EH (cell line): Measurements from ENCODE around the gene DYNLRB1.
"Not testable (repeated sequence)": the region's sequence is repeated elsewhere in the genome, so short reads cannot be mapped to it uniquely, and the experiment has no call there.

ENCODE experiments used
- DNase-seq: peaks from one replicate; pipeline ENCODE4 v3.0.0-alpha.2; 2015; ENCODE audit warnings: low read depth

DYNLRB1 gene

DNA sequence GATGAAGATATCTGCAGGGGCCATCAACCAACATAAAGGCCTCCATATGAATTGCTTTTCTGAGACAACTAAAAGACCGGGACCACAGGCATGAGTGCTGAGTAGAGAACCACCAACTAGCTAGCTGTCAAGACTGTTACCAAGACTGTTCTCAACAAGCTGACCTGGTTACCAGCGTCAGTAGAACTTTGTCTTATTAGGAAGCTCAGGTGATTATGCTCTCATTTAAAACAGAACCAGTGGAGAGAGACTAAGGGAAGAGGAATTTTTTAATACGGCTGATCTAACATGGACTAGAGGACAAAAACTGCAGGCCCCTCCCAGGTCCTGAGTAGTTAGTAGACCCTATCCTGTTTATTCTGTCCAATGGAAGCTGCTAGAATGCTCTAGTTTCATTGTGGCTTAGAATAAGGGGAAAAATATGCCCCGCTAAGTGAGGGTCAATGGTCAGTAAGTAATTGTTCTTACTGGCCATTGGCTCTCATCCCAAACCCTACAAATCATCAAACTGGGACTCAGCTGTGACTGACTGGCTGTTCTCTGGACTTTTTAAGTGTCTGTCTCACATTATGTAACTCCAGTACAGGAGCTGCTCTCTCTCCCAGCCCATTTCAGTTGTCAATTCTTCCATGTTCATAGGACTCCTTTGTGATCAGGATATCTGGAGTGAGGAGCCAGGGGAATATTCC is 3.8 kb upstream of the DYNLRB1 start:
- DNase-seq, result peak; percentile 38

DNA sequence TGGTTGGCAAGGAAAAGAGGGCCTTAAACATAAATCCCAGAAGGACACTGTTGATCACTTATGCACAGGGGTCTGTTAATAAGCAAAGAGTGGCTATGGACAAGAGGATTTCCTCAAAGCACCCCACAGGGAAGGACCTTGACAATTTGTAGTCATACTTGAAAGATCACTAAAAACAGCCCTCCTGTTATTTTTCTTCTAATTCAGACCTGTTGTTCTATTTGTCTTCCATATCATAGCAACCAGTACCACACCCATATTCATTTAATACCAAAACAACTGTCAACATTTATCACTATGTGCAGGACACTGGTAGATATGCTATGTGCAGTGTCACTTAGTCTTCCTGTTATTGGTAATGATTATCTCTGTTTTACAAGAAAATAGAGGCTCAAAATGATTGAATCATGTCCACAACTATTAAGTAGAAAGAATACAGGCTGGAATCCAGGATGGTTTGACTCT is 3.2 kb upstream of the DYNLRB1 start:
- DNase-seq, result no peak

DNA sequence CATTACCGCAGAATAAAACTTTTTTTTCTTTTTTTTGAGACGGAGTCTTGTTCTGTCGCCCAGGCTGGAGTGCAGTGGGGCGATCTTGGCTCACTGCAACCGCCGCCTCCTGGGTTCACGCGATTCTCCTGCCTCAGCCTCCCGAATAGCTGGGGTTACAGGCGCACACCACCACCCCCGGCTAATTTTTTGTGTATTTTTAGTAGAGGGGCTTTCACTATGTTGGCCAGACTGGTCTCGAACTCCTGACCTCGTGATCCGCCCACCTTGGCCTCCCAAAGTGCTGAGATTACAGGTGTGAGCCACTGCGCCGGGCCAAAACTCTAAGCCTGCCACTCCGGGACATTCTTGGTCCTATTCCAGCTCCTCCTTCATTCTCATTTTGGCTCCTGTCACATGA is 2.2 kb upstream of the DYNLRB1 start:
- not testable (repeated sequence) for DNase-seq

DNA sequence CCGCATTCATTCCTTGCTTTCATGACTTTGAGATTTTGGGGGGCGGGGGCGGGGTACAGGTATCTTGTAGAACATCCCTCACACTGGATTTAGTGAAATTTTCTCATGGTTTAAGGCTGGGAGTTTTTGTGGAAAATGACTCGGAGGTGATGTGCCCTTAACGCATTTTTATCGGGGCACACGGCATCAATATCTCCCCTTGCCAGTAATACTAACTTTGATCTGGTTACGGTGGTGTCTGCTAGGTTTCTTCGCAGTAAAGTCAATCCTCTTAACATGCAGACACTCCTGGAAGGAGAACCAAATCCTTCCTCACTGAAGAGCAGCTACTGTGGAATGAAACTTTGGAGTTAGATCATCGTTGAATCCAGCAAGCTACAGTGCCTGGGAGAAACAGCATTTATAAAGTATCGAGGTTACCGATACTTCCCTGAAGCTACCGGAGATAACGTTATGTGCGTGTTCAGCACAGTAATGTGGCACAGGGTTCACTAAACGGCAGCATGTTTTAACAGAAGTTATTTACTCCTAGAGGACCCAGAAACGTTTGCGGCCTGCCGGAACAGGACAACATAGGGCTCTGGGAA is 1.2 kb upstream of the DYNLRB1 start:
- DNase-seq, result peak; percentile 28

DNA sequence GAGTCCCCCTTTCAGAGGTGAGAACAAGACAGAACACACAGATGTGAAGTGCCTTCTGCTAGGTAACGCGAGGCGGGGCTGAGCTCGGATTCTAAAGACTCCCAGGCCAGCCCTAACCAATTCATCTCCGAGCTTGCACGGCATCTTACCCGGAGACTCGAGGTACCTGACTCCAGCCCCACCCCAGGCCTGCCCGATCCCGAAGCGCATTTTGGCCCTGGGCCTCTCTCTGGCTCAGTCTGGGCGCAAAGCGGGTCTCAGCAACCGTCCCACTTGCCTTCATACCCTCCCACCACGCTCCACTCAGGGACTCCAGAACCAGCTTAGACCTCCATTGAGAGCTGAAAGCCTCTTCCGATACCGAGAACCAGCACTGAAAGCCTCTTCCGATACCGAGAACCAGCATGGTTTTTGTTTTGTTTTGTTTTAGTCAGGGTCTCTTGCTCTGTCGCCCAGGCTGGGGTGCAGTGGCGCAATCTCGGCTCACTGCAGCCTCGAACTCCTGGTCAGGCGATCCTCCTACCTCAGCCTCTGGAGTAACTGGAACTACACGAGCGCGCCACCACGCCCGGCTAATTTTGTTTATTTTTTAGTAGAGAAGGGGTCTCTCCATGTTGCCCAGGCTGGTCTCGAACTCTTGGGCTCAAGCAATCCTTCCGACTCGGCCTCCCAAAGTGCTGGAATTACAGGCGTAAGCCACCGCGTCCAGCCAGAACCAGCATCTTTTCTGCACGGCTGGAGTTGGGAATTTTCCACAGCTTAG is 557 bp upstream of the DYNLRB1 start:
- DNase-seq, result peak; percentile 48

DNA sequence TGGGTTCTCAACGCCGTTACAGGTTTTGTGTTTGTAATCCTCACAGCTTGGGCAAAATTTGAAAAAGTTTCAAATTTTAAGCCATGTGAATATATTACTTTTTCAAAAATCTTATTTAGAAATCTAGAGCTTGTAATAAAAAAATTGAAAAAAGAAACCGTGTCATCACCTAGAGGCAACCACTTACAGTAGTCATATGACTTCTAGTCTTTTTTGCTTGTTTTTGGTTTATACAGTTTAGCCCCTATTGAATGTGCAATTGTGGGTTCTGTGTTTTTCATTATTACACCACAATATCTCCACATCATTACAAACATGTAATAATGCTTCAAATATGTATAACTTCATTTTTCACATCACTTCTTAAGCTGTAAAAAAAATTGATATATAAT is 888 bp downstream of the DYNLRB1 start:
- DNase-seq, result no peak

DNA sequence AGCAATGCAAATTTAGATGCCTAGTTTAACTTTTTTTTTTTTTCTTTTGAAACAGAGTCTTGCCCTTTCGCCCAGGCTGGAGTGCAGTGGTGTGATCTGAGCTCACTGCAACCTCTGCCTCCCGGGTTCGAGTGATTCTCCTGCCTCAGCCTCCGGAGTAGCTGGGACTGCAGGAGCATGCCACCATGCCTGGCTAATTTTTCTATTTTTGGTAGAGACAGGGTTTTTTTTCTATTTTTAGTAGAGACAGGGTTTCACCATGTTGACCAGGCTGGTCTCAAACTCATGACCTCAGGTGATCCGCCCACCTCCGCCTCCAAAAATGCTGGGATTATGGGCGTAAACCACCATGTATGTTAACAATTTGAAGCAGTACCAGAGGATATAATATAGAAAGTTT is 2.6 kb downstream of the DYNLRB1 start:
- DNase-seq, result not testable (repeated sequence)

DNA sequence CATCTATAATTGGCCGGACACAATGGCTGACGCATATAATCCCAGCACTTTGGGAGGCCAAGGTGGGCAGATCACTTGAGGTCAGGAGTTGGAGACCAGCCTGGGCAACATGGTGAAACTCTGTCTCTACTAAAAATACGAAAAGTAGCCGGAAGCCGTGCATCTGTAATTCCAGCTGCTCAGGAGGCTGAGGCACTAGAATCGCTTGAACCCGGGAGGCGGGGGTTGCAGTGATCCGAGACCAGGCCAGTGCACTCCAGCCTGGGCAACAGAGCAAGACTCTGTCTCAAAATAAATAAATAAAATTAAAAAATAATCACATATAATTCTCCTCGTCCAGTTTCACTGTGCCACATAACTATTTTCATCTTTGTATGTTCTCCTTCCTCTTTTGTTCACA is 3.6 kb downstream of the DYNLRB1 start:
- DNase-seq, result not testable (repeated sequence)

DNA sequence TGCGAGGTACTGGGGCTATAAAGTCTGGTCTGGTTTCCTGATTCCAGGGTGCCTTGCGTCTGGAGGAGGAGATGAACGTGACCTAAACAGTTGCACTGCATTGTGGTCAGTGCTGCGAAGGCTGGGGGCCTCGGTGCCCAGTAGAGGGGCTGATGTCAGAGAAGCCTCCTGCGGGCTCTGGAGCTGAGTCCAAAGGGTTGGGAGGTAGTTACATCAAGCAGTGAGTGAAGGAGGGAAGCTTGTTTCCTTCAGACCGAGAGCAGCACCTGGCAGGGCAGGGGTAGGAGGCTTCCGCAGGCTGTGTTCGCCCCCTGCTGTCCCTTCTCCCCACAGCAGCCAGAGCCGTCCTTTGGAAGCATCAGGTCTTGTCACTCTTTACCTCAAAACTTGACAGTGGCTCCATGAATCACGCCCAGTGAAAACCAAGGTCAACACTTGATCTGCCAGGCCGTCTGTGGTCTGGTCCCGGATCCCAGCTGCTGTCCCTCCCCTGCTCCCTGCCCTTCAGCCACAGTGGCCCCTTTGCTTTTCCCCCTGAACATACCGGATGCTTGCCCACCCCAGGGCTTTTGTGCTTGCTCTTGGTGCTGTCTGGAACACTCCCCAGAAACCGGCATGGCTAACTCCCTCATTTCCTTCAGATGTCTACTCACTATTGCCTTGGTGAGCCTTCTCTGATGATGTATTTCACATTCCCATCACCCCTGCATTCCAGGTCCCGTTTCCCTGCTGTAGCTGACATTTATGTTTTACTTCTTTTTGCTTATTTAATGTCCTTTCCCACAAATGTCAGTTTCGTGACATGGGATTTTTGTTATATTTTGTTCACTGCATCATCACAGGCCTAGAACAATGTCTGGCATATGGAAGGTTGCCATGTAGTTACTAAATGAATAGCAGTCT is 7.0 kb downstream of the DYNLRB1 start:
- DNase-seq, result peak; percentile 85

DNA sequence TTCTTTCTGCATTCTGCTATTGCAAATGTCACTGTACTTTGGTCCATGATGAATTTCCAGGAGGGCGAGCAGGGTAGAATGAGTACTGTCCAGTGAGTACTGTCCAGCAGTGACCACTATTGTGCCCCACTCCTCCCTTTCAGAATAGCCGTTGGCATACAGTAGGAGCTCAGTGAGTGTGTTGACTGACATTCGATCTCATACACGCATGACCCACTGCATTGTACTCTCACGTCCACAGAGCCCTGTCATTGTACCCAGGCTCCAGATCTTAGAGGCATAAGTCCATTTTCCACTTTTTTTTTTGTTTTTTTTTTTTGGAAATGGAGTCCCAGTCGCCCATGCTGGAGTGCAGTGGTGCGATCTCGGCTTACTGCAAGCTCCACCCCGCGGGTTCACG is 8.2 kb downstream of the DYNLRB1 start:
- DNase-seq, result no peak

DNA sequence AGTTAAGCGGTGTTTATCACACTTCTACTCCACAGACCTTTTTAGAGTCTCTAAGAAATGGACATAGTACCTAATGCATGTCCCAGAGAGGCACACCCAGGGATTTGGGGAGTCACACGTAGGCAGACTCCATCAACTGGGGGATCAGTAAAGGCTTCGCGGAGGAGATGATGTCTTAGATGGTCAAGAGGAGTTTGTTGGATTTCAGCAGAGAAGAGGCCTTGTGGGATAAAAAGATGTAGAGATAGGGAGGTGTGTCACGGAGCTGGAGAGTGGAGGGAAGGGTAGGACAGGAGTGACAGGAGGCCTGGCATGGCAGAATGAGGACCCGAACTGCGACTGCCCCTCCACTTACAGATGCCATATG is 9.1 kb downstream of the DYNLRB1 start:
- DNase-seq, result no peak

DNA sequence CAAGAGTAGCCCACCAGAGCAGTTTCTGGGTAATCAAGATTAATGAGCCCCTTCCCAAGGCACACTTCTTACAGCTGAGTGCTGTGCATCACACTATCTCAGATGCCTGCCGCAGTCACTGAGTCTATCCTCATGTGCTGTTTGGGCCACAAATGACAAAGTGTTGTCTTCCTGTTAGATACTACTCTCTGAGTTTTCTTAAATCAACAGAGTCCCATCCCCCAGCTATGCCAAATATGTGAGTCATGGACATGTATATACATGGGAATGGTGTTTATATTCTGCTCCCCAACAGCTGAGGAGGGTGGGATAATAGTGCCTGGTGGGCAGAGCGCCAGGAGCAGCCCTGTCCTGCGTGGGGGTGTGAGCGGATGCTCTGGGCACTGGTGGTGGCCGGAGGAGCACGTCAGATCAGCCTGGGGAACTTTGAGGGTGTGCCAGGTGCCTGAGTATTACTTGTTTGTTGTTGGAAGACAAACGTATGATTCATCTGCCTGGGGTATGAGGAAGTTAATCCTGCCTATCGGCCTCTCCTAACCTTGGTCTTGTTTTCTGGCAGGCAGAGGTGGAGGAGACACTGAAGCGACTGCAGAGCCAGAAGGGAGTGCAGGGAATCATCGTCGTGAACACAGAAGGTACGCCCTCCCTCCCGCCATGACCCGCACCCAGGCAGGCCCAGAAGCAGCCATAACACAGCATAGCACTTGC is 9.6 kb downstream of the DYNLRB1 start:
- peak; percentile 100 for DNase-seq

DNA sequence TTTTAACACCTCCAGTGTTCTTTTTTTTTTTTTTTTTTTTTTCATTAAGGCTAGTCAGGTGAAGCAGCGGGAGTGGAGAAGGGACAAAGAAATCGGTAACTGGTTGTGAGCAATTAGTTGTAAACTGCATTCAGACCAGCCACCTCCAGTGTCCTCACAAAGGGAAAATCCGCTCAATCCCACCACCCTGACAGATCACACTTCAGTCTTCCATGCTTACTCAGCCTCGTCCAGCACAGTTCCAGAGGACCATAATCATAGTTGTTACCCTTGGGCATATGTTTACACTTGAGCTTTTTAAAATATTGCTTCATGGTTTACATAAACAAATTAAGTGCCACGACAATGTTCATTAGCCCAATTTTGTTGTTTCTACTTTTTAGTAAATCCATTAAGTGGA is 10.2 kb downstream of the DYNLRB1 start:
- peak; percentile 36 for DNase-seq

DNA sequence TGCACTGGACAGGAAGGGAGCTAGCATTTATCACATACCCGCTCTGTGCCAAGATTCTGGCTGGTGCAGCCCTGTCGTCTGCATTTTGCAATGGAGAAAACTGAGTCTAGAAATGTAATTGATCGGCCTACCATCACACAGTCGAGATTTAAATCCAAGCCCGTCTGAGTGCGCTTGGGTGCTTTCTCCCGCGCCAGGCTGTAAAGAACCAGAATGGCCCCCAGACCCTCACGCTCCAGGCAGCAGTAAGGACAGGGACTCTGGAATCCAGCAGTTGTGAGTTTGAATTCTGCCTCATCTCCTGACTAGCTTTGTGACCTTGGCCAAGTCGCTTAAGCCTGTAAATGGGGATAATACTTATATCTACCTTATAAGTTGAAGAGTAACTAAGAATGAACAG is 10.8 kb downstream of the DYNLRB1 start:
- DNase-seq, result no peak

DNA sequence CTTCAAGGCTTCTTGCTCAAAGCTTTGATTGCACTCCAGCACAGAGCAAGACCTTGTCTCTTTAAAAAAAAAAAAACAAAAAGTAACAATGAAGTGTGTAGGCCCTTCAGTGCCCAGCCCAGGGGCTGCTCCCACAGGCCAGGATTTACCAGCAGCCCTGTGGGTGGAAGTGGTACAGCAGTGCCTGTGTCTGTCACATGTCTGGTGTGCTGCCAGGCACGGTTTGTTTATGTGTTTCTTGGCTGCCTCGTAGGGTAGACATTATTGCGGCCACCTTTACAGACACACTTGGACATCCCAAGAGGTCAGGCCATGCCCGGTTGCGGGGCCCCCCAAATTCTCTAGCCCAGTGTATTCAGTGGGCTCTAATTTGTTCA is 12.7 kb downstream of the DYNLRB1 start:
- no peak for DNase-seq

DNA sequence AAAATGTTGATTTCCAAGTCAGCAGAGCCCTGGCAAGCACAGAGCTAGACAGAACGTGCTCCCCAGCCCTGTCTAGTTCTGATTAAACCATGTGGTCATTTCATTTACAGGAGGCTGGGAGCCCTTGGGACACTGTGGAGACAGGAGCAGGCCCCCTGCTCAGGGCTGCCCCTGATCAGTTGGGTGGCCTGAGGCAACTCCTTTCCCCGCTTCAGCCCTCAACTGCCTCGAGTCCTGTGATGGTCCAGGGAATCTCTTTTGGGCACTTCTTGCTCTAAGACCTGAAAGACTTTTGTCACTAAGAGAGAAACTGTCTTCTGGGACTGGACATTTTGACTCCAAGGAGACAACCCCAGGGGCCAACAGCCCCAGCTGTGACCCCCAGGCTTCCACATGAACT is 13.5 kb downstream of the DYNLRB1 start:
- DNase-seq, result no peak

DNA sequence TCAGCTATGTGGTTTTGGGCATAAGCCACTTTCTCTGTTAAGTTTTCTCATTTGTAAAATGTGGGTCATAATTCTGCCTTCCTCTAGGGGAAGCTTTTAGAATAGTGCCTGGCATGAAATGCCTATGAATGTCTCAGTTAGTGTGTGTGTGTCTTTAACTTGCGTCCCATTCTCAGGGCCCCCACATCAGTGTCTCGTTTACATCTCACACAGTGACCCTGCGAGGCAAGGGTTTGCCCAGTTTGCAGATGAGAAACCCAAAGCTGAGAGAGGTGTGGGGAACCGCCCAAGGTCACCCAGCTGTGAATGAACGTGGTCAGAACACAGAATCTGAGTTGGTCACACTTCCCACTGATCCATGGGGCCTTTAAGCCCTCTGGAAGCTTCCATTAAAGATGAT is 14.1 kb downstream of the DYNLRB1 start:
- DNase-seq, result no peak

DNA sequence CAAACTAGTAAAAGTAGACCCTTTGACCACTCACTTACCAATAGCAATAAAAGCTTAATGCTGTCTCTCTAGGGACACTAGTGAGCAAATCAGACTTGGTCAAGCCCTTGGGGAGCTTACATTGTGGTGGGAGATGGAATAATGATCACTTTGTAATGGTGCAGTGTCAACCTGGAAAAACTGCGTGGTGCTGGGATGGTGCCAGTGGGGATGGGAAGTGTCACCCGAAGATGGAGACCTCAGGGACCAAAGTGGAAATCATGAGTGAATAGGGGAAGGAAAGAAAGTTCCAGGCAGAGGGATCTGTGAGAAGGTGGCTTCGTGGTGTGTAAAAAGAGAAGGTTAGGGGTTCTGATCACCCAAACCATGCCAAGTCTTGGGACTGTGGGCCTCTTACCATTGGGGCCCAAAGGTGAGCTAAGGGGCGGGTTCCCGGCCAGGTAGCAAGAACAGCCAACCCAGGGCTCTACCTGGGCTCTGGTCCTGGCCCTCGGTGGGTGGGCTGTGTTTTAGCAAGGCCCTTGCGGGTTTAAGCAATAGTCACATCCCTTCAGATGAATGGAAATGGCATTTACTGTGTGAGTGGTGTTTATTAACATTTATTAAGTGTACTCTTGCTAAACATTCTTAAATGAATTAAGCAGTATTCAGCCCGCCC is 15.5 kb downstream of the DYNLRB1 start:
- DNase-seq, result no peak

DNA sequence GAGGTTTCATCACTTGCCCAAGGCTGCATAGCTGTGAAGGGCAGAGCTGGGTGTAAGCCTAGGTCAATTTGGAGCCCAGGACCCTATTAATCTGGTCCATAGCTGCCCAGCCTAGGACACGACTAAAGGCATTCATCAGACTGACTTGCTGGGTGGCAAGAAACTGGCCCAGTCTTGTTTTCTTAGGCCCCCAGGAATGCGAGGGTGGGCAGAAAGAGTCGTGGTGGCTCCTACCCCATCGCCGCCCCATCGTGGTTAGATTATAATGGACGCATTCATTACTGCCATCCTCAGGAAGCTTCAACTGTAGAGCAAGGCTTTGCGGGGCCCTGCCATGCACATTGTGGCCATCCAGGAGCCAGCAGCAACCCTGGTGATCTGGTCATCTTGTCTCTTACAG is 16.1 kb downstream of the DYNLRB1 start:
- DNase-seq, result no peak

DNA sequence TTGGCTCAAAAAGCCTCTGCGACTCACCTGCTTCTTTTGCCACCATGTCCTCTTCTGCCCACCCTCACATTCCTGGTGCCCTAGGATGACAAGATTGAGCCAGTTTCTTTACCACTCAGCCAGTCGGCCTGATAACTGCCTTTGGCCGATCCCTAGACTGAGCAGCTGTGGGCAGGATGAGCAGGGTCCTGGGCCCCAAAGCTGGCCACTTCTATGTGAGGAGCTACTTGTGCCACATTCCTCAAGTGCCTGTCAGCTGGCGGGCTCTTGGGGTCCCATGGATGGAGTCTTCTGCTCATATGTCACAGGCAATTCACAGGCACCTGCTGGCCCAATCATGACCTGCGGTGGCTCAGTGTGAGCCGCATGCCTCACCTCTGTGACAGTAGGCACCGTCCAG is 16.5 kb downstream of the DYNLRB1 start:
- no peak for DNase-seq
